Ishikawa (cell line): ENCODE measurements around the gene UBE4B.

Source experiments
- CREB1 ChIP-seq: IDR thresholded peaks from 2 replicates; pipeline ENCODE4 v1.6.1; 2012; ENCODE audit warnings: low read depth
- NFIC ChIP-seq: IDR thresholded peaks from 2 replicates; pipeline ENCODE4 v1.6.1; 2012
- RAD21 ChIP-seq: IDR thresholded peaks from 2 replicates; pipeline ENCODE4 v1.6.1; 2012; ENCODE audit warnings: low read depth
- USF1 ChIP-seq: IDR thresholded peaks from 2 replicates; pipeline ENCODE4 v1.6.1; 2012
- ZBTB7A ChIP-seq: IDR thresholded peaks from 2 replicates; pipeline ENCODE4 v1.6.1; 2012; ENCODE audit warnings: low read depth

- no peak for TF ChIP-seq ZBTB7A
- no peak for TF ChIP-seq CREB1
- TF ChIP-seq NFIC: no peak
- TF ChIP-seq RAD21: no peak
- TF ChIP-seq USF1: no peak
These were observed 52.3 kb downstream of the UBE4B start for GRCh38 chr1:10085076-10085475.
